DOHH2 (cell line): ENCODE data around the gene MPRIP.

ENCODE experiments used
- H3F3A ChIP-seq: fragments of 200-600 bp; sonication (generic), shearing (Covaris generic); 2 replicates; pipeline ENCODE4 v1.6.0; 2016; ENCODE audit warnings: antibody characterized with exemption, mild to moderate bottlenecking; ENCODE audit not compliant: control insufficient read depth, insufficient read depth
- H3K27ac ChIP-seq: fragments of 200-600 bp; sonication (generic); 2 replicates; pipeline ENCODE4 v1.5.1; 2014; ENCODE audit warnings: low read depth, mild to moderate bottlenecking, low read length, moderate library complexity
- H3K27me3 ChIP-seq: fragments of 200-600 bp; sonication (generic); 2 replicates; pipeline ENCODE4 v1.6.1; 2014; ENCODE audit warnings: mild to moderate bottlenecking, low read length, mixed read lengths; ENCODE audit not compliant: control insufficient read depth
- H3K36me3 ChIP-seq: fragments of 200-600 bp; sonication (generic); 2 replicates; pipeline ENCODE4 v1.6.1; 2014; ENCODE audit warnings: mild to moderate bottlenecking, low read length, moderate library complexity, mixed read lengths; ENCODE audit not compliant: control insufficient read depth
- H3K4me1 ChIP-seq: fragments of 200-600 bp; sonication (generic); 2 replicates; pipeline ENCODE4 v1.6.1; 2014; ENCODE audit warnings: mild to moderate bottlenecking, low read length, mixed read lengths; ENCODE audit not compliant: control insufficient read depth
- H3K4me2 ChIP-seq: fragments of 200-600 bp; sonication (generic); 2 replicates; pipeline ENCODE4 v1.6.0; 2014; ENCODE audit warnings: mild to moderate bottlenecking, low read length, moderate library complexity
- H3K4me3 ChIP-seq: fragments of 200-600 bp; sonication (generic); 2 replicates; pipeline ENCODE4 v1.5.1; 2014; ENCODE audit warnings: mild to moderate bottlenecking, low read length, mixed read lengths
- H3K79me2 ChIP-seq: fragments of 200-600 bp; sonication (generic); 2 replicates; pipeline ENCODE4 v1.6.1; 2014; ENCODE audit warnings: mild to moderate bottlenecking, low read length, mixed read lengths; ENCODE audit not compliant: control insufficient read depth
- H3K9me2 ChIP-seq: fragments of 200-600 bp; sonication (generic); replicated peaks from 2 replicates; pipeline ENCODE4 v1.6.1; 2014; ENCODE audit warnings: mild to moderate bottlenecking, low read length, mixed read lengths; ENCODE audit not compliant: control insufficient read depth
- H3K9me3 ChIP-seq: fragments of 200-600 bp; sonication (generic); 2 replicates; pipeline ENCODE4 v1.6.1; 2014; ENCODE audit warnings: antibody characterized with exemption, low read length, mixed read lengths; ENCODE audit not compliant: control insufficient read depth, insufficient read depth
- H4K20me1 ChIP-seq: fragments of 200-600 bp; sonication (generic); 2 replicates; pipeline ENCODE4 v1.6.0; 2014; ENCODE audit warnings: low read depth, mild to moderate bottlenecking, antibody characterized with exemption, low read length, moderate library complexity; ENCODE audit not compliant: control insufficient read depth, insufficient read depth
- CTCF ChIP-seq: fragments of 200-600 bp; sonication (generic); IDR thresholded peaks from one replicate; pipeline ENCODE4 v1.5.1; 2014; ENCODE audit warnings: antibody characterized with exemption, mild to moderate bottlenecking, low read depth, low read length; ENCODE audit not compliant: poor library complexity, severe bottlenecking
- EZH2phosphoT487 ChIP-seq: fragments of 200-600 bp; sonication (generic); IDR thresholded peaks from 2 replicates; pipeline ENCODE4 v1.6.1; 2017; ENCODE audit warnings: borderline replicate concordance, mild to moderate bottlenecking, antibody characterized with exemption, low read length, moderate library complexity, mixed read lengths

MPRIP gene

GRCh38 chr17:17035490-17035889 is 6.8 kb upstream of the MPRIP start:
- H3K27ac ChIP-seq = no peak overlapping the region
- no peak overlapping the region for H3K4me3 ChIP-seq
- H4K20me1 ChIP-seq = no peaks in the 10 kb centered on the region
- no peaks in the 10 kb centered on the region for H3K36me3 ChIP-seq
- H3K9me2 ChIP-seq = no peaks in the 10 kb centered on the region
- no peak overlapping the region for H3K4me2 ChIP-seq
- TF ChIP-seq CTCF (no peak), EZH2phosphoT487 (no peak)
- H3K4me1 ChIP-seq = peaks cover 6% of the 10 kb centered on the region
- no peaks in the 10 kb centered on the region for H3F3A ChIP-seq
- no peaks in the 10 kb centered on the region for H3K79me2 ChIP-seq
- H3K27me3 ChIP-seq = no peaks in the 10 kb centered on the region
- H3K9me3 ChIP-seq = no peaks in the 10 kb centered on the region

DNA sequence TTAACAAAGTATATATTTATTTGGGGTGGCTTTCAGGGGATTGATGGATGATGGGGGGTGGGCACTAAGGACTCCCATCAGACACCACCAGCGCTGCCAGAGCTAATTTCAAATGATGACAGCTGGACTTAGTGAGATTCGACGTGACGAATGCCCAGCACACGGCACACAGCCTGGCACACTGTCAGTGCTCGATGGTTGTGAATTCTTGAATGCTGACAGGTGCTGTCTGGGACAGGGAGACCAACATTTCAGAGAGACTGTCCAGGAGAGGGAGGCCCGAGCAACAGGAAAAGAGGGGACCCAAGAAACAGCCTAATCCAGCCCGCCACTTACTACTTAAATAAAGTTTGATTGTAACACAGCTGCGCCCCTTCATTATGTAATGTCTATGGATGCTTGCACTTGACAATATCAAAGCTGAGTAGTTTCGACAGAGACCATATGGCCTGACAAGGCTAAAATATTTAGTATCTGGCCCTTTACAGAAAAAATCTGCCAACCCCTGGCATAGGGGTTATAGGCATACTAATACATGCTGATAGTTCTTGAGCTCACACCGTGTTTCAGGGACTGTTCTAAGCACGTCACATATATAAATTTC is 6.2 kb upstream of the MPRIP start:
- no peaks in the 10 kb centered on the region for H3F3A ChIP-seq
- no peaks in the 10 kb centered on the region for H4K20me1 ChIP-seq
- H3K27me3 ChIP-seq = no peaks in the 10 kb centered on the region
- H3K79me2 ChIP-seq = no peaks in the 10 kb centered on the region
- no peak overlapping the region for H3K4me3 ChIP-seq
- no peak overlapping the region for H3K4me2 ChIP-seq
- H3K9me2 ChIP-seq = no peaks in the 10 kb centered on the region
- no peaks in the 10 kb centered on the region for H3K36me3 ChIP-seq
- no peak for TF ChIP-seq EZH2phosphoT487
- no peak for TF ChIP-seq CTCF
- H3K27ac ChIP-seq = no peak overlapping the region
- H3K4me1 ChIP-seq = peaks cover 6% of the 10 kb centered on the region
- no peaks in the 10 kb centered on the region for H3K9me3 ChIP-seq

- no peaks in the 10 kb centered on the region for H3K36me3 ChIP-seq
- no peak overlapping the region for H3K4me3 ChIP-seq
- TF ChIP-seq EZH2phosphoT487 (no peak), CTCF (no peak)
- H3K27me3 ChIP-seq = no peaks in the 10 kb centered on the region
- H3K4me2 ChIP-seq = no peak overlapping the region
- no peaks in the 10 kb centered on the region for H4K20me1 ChIP-seq
- H3K4me1 ChIP-seq = peaks cover 11% of the 10 kb centered on the region
- no peaks in the 10 kb centered on the region for H3K9me2 ChIP-seq
- H3K27ac ChIP-seq = no peak overlapping the region
- no peaks in the 10 kb centered on the region for H3F3A ChIP-seq
- no peaks in the 10 kb centered on the region for H3K9me3 ChIP-seq
- no peaks in the 10 kb centered on the region for H3K79me2 ChIP-seq
Observed at GRCh38 chr17:17036524-17036998, 5.7 kb upstream of the MPRIP start.
